C4-2B (cell line): ENCODE data around the gene C11orf58.

ENCODE experiments used
- H3K27ac ChIP-seq: fragments of 450-650 bp; 2 replicates; pipeline ENCODE4 v1.5.1; 2017
- ZFX ChIP-seq: fragments of 450-650 bp; IDR thresholded peaks from 2 replicates; pipeline ENCODE4 v1.6.1; 2017
- TF ChIP-seq, protein P1 (sequence below): fragments of 450-650 bp; conservative IDR thresholded peaks from 2 replicates; pipeline ENCODE4 v1.5.1; 2017; ENCODE audit warnings: mild to moderate bottlenecking

Gene C11orf58

DNA sequence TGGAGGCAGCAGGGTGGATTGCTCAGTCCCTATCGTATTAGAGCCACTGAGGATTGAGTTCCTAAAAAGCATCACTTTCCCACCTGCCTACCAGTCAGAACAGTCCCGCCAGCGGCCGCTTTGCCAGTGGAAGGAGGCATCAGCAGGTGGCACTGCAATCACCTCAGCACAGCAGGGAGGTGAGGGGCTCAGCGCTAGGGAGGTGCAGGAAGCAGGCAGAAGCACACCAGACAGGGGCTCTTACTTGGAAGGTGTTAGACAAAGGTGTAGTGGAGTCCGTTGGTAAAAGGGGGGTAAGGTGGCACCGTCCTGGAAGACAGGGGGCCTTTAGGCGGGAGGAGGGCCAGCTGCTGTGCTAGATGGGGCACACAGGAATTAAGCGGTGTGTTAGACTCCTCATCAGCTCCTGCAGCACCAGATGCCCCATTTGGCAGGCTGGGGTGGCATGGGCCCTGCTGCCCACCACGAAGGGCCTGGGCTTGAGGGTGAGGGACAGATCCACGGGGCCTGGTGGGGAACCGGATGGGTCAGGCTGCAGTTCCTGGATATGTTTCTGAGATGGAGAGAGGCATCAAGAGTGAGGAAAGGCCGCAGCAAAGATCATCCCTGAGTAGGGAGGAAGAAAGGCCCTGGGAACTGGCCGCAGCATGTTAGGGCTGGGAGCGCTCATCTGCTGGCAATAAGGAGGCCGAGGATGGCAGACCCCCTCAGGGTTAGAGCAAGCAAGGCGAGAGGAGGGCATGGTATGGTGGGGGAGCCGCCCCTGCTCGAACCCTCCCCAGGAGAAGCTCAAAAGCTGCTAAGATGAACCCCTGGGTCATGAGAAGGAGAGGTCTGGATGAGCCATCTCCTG, 42.5 kb downstream of the C11orf58 start:
- no peak for TF ChIP-seq ZFX
- TF ChIP-seq, protein P1, sequence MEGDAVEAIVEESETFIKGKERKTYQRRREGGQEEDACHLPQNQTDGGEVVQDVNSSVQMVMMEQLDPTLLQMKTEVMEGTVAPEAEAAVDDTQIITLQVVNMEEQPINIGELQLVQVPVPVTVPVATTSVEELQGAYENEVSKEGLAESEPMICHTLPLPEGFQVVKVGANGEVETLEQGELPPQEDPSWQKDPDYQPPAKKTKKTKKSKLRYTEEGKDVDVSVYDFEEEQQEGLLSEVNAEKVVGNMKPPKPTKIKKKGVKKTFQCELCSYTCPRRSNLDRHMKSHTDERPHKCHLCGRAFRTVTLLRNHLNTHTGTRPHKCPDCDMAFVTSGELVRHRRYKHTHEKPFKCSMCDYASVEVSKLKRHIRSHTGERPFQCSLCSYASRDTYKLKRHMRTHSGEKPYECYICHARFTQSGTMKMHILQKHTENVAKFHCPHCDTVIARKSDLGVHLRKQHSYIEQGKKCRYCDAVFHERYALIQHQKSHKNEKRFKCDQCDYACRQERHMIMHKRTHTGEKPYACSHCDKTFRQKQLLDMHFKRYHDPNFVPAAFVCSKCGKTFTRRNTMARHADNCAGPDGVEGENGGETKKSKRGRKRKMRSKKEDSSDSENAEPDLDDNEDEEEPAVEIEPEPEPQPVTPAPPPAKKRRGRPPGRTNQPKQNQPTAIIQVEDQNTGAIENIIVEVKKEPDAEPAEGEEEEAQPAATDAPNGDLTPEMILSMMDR = no peak
- H3K27ac ChIP-seq = peak overlapping the region; percentile 53; the same call in 1 of the 2 replicates

DNA sequence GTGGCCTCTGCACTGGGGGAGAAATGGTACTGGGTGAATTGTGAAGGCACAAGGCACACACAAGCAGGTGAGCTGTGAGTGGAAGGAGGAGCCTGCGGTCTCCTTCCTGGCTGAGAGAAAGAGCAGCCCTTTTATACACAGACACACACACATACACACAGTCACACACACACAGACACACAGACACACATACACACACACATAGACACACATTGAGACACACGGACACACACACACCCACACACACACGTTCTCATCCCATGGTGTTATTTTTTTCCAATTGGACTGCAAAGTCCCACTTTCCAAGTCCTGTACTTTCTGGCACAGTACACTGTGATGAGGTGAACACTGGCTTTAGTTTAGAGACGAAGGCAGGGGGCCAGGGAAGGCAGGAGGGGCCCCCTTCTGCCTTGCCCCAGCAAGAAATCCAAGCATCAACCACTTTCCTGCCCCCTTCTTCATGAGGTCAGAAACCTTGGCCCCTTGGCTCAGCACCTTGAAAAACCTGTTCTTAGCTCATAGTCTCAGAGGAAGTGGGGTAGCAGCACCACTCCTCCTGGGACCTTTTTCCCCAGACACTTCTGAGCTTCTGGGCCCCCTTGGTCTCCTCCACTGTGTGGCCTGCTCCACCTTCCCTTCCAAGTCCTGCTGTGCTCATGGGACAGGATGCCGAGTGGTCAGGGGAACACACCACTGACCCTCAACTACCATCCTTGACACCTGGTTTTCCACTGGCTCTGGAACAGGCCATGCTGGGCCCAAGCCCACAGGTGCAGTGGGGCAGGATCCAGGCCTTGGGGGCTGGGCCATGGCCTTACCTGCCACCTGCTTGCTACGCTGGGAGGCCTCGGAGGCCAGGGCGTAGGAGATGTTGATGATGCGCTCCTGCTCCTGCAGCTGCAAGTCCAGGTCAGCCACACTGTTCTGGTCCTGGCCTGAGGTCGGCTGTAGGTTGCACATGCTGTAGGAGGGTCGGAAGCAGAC, 43.8 kb downstream of the C11orf58 start:
- TF ChIP-seq ZFX = no peak
- TF ChIP-seq, protein P1 = no peak
- H3K27ac ChIP-seq = peak overlapping the region; percentile 53

DNA sequence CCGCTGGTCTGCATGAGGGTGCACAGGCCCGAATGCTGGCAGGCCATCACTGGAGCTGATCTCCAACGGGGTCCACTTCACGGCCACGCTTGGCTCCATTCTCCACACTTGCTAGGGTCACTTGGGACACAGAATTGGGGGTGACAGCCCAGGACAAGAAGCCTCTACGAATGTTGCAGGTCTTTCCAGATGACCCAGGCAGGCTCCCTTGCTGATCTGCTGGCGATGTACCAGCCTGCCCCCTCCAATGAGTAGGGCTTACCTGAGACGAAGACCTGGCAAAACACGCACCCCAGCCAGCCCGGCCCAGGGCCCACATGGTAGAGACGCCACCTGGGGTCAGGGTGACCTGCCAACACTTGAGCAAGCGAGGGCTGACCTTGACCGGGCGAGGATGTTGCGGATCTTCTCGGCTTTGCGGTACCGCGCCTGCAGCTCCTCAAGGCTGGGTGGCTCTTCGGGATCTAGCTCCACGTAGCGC, 44.9 kb downstream of the C11orf58 start:
- no peak overlapping the region; the same call in 1 of the 2 replicates for H3K27ac ChIP-seq
- no peak for TF ChIP-seq ZFX
- TF ChIP-seq, protein P1 = no peak

DNA sequence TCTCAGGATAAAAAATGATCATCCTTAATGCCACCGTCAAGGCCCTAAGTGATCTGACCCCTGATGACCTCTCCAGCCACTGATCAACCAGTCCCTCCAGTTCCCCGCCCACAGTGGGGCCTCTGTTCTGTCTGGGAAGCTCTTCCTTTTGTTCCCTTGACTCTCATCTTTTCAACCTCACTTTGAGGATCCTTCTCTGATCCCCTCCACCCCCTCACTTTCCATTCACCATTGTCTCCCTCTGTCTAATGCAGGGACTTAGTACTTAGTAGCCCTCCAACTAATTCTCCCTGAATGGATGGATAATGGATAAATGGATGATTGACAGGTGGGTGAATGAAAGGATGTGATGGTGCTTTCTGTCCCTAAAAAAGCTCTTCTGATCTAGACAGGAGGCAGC, 45.6 kb downstream of the C11orf58 start:
- TF ChIP-seq, protein P1 = no peak
- TF ChIP-seq ZFX = no peak
- H3K27ac ChIP-seq = no peak overlapping the region

DNA sequence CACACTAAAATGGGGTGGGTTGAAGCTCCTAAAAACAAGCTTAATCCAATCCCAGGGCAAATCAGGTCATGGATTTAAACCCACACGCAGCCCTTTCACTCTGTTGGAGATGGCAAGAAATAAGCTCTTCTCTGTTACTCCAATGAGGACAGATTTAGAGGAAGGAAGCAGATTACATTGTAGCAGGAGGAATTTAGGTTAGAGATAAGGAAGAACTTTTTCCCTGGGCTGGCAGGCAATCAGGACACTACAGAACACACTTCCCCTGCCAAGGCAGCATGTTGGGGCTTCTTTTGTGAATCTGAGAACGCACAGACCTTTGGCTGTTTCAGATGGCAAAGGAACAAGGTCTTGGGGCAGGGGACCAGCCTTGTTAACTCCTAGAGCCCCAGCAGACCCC, 46.2 kb downstream of the C11orf58 start:
- H3K27ac ChIP-seq = no peak overlapping the region
- TF ChIP-seq, protein P1 = no peak
- no peak for TF ChIP-seq ZFX

DNA sequence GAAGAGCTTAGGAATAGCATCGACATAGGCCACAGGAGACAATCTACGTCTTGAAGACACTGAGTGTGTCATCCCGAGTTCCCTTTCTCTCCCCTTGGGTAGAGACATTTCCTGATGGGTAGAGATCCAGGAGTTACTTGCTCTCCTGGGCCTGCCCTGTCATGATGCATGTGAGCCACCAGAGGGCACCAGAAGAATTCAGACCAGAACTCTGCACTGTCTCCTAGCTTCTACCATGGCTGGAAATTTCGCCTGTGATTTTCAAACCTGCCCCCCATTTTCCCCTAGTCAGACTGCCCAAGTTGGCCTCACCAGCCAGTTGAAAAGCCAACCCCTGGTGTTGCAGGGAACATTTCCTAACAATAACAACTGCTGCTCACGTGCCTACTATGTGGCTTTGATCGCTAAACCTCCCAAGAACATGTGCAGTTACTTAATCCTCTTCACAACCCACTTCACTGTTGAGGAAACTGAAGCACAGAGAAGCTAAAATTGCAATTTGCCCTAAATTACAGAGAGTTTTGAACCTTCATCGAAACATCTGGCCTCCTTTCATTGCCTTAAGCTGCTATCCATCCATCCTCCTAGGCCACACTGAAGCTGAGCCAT, 47.2 kb downstream of the C11orf58 start:
- H3K27ac ChIP-seq = no peak overlapping the region
- TF ChIP-seq ZFX = no peak
- TF ChIP-seq, protein P1 = peak; percentile 94
